Measurements from ENCODE around the gene CLN6. TPM values are rescaled to one million over a fixed set of nuclear protein-coding genes. Genes with fewer than 3 reads are reported as not detected.

Gene CLN6
- total RNA-seq, 2 experiments from 2014 or later, result 60.2 to 117 TPM

DNA sequence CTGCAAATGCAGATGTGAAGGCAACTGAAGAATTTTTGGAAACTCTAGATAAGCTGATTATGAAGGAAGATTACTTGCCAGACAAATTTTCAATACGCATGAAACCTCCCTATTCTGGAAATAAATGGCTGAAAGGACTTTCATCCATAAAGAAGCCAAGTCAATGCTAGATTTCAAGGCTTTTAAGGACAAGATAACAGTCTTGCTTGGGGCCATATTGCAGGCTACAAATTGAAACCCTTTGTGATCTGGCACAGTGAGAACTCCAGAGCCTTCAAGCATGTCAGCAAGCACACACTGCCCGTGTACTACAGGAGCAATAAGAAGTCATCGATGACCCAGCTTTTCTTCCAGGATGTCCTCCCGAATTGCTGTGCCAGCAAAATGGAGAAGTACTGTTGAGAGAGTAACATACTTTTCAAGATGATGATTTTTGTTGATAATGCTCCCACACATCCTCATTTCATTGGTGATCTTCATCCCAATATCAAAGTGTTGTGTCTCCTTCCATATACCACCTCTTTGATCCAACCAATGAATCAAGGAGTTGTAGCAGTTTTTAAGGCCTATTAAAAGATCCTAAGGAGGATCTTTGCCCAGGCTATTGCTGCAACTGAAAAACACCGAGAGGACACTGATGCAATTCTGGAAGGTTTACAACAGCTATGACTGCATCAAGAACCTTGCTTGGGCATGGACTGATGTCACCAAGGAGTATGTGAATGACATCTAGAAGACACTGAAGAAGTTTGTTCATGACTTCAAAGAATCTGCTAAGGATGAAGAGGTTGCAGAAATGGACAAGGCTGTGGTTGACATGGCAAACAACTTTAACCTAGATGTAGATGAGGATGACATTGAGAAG lies 44.7 kb downstream of the CLN6 start:
- ChIA-PET CTCF (ENCODE audit: unreplicated experiment) (no interaction called here), POLR2A (interaction anchor here (0.6 to 1.1 kb wide), 5 partner anchors 9 to 130 kb away, joined by 3 to 5 read pairs (median 4); partner anchors contain the start of gene PIAS1)
- BruUV-seq (replicated peaks), result no TSS peak
- intact Hi-C loops (cut with micrococcal nuclease; ENCODE audit: unreplicated experiment), result loop anchor here (5.0 kb wide), 1 partner anchor 403 kb away; no protein-coding TSS in a partner anchor
- H3K36me3 ChIP-seq (ENCODE audit: insufficient read depth, low read length), result peaks cover 84% of the 10 kb centered on the region
- TF ChIP-seq, protein P1, sequence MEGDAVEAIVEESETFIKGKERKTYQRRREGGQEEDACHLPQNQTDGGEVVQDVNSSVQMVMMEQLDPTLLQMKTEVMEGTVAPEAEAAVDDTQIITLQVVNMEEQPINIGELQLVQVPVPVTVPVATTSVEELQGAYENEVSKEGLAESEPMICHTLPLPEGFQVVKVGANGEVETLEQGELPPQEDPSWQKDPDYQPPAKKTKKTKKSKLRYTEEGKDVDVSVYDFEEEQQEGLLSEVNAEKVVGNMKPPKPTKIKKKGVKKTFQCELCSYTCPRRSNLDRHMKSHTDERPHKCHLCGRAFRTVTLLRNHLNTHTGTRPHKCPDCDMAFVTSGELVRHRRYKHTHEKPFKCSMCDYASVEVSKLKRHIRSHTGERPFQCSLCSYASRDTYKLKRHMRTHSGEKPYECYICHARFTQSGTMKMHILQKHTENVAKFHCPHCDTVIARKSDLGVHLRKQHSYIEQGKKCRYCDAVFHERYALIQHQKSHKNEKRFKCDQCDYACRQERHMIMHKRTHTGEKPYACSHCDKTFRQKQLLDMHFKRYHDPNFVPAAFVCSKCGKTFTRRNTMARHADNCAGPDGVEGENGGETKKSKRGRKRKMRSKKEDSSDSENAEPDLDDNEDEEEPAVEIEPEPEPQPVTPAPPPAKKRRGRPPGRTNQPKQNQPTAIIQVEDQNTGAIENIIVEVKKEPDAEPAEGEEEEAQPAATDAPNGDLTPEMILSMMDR (conservative IDR thresholded peaks at IDR 0.05; ENCODE audit: low read length), result no peak
- no peak for TF ChIP-seq EZH2phosphoT487 (IDR thresholded peaks at IDR 0.05; ENCODE audit: borderline replicate concordance, low read depth, low read length)
- H3K9me2 ChIP-seq (ENCODE audit: insufficient read depth, low read length), result no peaks in the 10 kb centered on the region
- no peak overlapping the region for H2AFZ ChIP-seq (ENCODE audit: low read length)
- peaks cover 43% of the 10 kb centered on the region for H3K4me1 ChIP-seq (ENCODE audit: insufficient read depth, low read length, poor library complexity, severe bottlenecking)
- peaks cover 4% of the 10 kb centered on the region; the same call in 1 of the 2 replicates for H3K79me2 ChIP-seq (ENCODE audit: insufficient read depth, low read depth, low read length)
- no peaks in the 10 kb centered on the region for H3K9me3 ChIP-seq (ENCODE audit: low read length)
- no peak overlapping the region for H3K4me3 ChIP-seq (ENCODE audit: low read depth, low read length, poor library complexity, severe bottlenecking)
- no peak overlapping the region for H3K27ac ChIP-seq (ENCODE audit: low read depth, low read length, poor library complexity, severe bottlenecking)
- no peak for DNase-seq (ENCODE audit: low spot score)
- H4K20me1 ChIP-seq (ENCODE audit: insufficient read depth, low read length), result no peaks in the 10 kb centered on the region
- H3K4me2 ChIP-seq (ENCODE audit: low read length), result no peak overlapping the region

DNA sequence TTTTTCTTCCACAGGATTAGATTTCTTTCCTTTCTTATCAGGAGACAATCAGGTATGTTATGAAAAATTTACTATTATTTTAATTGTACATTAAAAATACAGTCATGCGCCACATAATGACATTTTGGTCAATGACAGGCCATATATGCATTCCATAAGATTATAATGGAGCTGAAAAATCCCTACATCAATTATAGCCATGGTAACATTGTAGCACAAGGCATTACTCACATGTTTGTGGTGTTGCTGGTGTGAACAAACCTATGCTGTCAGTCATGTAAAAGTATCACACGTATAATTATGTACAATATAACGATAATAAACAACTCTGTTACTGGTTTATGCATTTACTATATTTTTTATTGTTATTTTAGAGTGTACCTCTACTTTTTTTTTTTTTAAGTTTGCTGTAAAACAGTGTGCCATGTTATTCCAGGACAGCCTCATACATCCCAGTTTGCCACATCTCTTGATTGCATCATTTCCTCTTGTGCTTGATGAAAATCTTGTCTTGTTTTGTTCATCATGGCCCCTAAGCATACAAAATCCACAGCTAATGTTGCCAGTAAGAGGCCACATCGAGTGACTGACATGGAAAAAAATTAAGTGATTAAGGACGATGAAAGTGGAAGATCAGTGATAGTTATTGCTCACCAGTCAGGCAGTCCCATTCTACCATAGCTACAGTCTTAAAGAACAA lies 45.8 kb downstream of the CLN6 start:
- Histone ChIP-seq H3K36me3 (ENCODE audit: insufficient read depth, low read length) (peaks cover 82% of the 10 kb centered on the region), H3K27ac (ENCODE audit: low read depth, low read length, poor library complexity, severe bottlenecking) (no peak overlapping the region), H3K9me2 (ENCODE audit: insufficient read depth, low read length) (no peaks in the 10 kb centered on the region), H3K9me3 (ENCODE audit: low read length) (no peaks in the 10 kb centered on the region), H2AFZ (ENCODE audit: low read length) (no peak overlapping the region), H3K4me1 (ENCODE audit: insufficient read depth, low read length, poor library complexity, severe bottlenecking) (peaks cover 32% of the 10 kb centered on the region), H4K20me1 (ENCODE audit: insufficient read depth, low read length) (no peaks in the 10 kb centered on the region), H3K4me2 (ENCODE audit: low read length) (no peak overlapping the region), H3K79me2 (ENCODE audit: insufficient read depth, low read depth, low read length) (no peaks in the 10 kb centered on the region), H3K4me3 (ENCODE audit: low read depth, low read length, poor library complexity, severe bottlenecking) (no peak overlapping the region)
- TF ChIP-seq, protein P1 (conservative IDR thresholded peaks at IDR 0.05; ENCODE audit: low read length), result no peak
- TF ChIP-seq EZH2phosphoT487 (IDR thresholded peaks at IDR 0.05; ENCODE audit: borderline replicate concordance, low read depth, low read length), result no peak
- no TSS peak for BruUV-seq (replicated peaks)
- ChIA-PET POLR2A (interaction anchor here (0.8 to 1.0 kb wide), 2 partner anchors 8 to 10 kb away, joined by 3 to 4 read pairs; no protein-coding TSS in a partner anchor), CTCF (ENCODE audit: unreplicated experiment) (no interaction called here)
- intact Hi-C loops (cut with micrococcal nuclease; ENCODE audit: unreplicated experiment), result no loop called here
- DNase-seq (ENCODE audit: low spot score), result no peak
